GM19395 (cell line): ENCODE data around the gene IQGAP1.

Experiments
- ATAC-seq: cut with Tn5 transposase; IDR thresholded peaks from one replicate; pipeline ENCODE4 v1.9.1; 2021; ENCODE audit warnings: mild to moderate bottlenecking, moderate library complexity; ENCODE audit not compliant: unreplicated experiment

Gene IQGAP1

GRCh38 chr15:90435652-90436337 lies 47.8 kb downstream of the IQGAP1 start:
- no peak for ATAC-seq

DNA sequence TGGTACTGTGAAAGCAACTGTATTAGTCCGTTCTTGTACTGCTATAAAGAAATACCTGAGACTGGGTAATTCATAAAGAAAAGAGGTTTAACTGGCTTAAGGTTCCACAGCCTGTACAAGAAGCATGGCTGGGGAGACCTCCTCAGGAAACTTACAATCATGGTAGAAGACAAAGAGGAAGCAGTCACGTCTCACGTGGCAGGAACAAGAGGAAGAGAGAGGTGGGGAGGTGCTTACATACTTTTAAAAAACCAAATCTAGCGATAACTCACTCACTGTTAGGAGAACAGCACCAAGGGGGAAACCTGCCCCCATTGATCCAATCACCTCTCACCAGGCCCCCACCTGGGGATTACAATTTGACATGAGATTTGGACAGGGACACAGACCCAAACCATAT lies 48.9 kb downstream of the IQGAP1 start:
- no peak for ATAC-seq

DNA sequence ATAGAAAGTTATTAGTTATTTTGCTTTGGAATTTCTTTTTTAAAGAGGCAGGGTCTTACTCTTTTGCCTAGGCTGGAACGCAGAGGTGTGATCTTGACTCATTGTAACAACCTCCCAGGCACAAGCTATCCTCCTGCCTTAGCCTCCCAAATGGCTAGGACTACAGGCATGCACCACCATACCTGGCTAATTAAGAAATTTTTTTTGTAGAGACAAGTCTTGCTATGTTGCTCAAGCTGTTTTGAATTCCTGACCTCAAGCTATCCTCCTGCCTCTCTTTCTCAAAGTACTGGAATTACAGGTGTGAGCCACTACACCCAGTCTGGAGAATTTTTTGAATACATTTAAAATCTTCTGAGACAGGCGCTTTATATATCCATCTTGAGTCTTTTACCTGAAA lies 49.5 kb downstream of the IQGAP1 start:
- ATAC-seq = no peak

GRCh38 chr15:90439946-90440345 lies 51.9 kb downstream of the IQGAP1 start:
- no peak for ATAC-seq

DNA sequence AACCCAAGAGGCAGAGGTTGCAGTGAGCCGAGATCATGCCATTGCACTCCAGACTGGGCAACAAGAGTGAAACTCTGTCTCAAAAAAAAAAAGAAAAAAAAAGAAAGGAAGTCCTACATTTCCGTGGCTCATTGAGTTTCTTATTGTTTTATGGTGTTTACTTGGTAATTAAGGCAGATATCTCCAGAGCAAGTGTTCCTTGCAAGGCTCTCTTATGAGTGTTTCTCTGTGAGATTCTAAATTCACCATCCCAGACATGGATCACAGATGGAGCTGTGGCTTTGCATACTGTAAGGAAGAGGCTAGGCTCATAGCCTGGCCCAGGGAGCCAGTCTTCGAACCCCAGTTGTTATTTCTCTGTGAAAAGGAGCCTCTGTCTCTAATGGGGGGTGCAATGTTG lies 53.0 kb downstream of the IQGAP1 start:
- no peak for ATAC-seq

GRCh38 chr15:90442423-90442822 lies 54.4 kb downstream of the IQGAP1 start:
- ATAC-seq = no peak

- no peak for ATAC-seq
Measured at GRCh38 chr15:90449206-90449735, 61.2 kb downstream of the IQGAP1 start.

- no peak for ATAC-seq
Measured at GRCh38 chr15:90451053-90451850, 63.2 kb downstream of the IQGAP1 start.

DNA sequence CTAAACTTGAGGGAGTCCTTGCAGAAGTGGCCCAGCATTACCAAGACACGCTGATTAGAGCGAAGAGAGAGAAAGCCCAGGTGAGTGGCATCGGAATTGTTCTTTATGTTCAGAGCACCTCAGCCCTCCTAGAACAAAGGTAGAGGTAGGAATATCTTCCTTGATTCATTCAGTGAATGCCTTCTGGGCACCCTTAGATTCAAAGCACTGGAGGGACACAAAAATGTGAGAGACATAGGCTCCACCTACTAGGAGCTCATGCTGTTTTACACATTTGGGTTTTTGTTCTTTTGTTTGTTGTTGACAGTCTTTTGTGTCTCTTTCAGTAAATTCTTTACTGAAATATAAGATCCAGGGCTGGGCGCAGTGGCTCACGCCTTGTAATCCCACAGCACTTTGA lies 68.2 kb downstream of the IQGAP1 start:
- no peak for ATAC-seq

GRCh38 chr15:90458061-90458460 lies 70.0 kb downstream of the IQGAP1 start:
- ATAC-seq = no peak

DNA sequence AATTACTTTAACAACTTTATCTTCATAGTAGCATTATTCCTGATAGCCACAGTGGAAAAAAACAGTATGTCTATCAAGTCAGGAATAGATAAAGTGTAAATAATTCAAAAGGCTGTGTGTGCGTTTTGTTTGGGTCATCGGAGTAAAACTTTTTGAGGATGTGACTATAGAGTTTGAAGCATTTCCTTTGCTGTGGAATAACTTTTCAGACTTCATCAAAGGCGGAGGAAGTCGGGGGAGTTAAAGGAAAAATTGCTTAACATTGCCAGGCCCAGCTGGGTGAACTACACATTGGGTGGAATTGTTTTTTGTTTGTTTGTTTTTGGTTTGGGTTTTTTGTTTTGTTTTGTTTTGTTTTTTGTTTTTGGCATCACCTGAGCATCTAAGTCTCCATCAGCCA lies 71.3 kb downstream of the IQGAP1 start:
- ATAC-seq = no peak

DNA sequence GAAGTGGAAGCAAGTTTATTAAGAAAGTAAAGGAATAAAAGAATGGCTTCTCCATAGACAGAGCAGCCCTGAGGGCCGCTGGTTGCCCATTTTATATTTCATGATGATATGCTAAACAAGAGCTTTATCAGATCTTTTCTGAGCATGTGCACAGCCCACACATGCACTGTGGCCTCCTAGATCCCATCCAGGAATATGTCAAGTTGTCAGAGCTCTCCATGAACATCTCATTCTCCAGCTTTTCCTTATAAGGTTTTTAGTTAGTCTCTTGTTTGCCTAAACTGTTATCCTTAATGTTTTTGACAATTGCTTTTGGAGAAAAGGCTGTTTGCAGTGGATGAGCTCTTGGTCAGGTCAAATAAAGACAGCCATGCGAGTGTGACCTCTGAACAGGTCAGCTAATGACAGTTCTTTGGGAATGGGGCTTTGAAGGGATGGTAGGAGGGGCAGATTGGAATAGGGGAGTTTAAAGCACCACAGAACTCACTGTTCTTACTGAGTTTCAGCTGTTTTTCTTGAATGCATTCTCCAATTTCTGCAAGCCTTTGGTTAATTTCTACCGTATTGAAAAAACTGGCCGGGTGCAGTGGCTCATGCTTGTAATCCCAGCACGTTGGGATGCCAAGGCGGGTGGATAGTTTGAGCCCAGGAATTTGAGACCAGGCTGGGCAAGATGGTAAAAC lies 72.2 kb downstream of the IQGAP1 start:
- ATAC-seq = no peak

DNA sequence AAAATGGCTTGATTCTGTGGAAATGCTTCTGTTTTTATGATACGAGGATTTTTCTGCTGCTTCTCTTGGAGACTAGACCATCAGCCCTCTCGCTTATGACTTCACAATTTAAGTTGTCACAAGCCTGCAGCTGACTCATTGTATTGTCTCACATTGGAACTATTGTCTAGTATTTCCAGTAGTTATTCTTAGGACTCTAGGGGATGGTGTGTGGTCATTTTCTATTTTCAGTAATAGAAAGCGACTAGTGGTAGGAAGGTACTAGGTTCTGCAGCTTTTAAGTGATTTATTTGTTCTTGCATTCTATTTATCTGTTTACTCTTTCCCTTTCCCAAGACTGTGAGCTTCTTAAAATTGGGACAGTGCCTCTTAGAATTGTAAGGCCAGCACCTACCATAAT lies 75.3 kb downstream of the IQGAP1 start:
- ATAC-seq = no peak

- no peak for ATAC-seq
Measured at GRCh38 chr15:90465140-90465929, 77.3 kb downstream of the IQGAP1 start.

- ATAC-seq = no peak
Measured at GRCh38 chr15:90465930-90466567, 78.0 kb downstream of the IQGAP1 start.

DNA sequence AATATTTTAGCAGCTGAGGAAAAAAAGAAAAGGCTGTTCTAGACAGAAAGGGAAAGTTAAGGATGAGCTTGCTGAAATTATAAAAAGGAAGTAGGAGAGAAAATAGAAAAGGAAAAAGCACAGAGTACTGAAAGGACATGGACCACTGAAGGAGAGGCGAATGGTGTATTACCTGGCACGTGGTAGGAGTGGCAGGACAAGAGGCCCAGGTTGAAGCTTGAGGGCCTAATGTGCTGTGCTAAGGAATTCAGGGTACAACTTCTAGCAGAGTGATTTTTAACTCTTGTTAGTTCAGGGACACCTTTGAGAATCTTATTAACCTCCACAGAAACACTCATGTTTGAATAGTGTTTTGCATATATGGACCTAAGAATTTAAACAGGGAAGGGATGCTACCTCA lies 81.7 kb downstream of the IQGAP1 start:
- no peak for ATAC-seq

- ATAC-seq = no peak
Measured at GRCh38 chr15:90470453-90470852, 82.4 kb downstream of the IQGAP1 start.

DNA sequence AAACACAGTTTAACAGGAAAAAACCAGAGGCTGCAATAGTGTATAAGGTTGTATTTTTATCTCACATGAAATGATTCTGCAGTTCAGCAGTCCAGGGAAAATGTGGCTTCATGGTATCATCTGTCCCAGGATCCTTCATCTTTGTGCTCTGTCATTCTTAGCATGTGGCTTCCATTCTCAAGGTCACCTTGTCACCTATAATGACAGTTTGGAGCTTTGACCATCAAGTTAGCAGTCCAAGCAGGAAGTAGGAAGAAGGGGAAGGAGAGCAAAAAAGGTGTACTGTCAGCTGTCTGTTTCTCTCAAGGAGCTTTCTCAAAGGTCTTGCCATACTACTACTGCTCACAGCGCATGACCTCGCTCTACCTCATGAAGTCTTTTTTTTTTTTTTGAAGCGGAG lies 83.1 kb downstream of the IQGAP1 start:
- ATAC-seq = no peak

GRCh38 chr15:90471769-90472168 lies 83.7 kb downstream of the IQGAP1 start:
- no peak for ATAC-seq

- no peak for ATAC-seq
Measured at GRCh38 chr15:90478846-90479481, 90.9 kb downstream of the IQGAP1 start.
